Peyer's patch (tissue), 4 donors: ENCODE results near the gene TMEM45B. TPM values are rescaled to one million over a fixed set of nuclear protein-coding genes. Genes with fewer than 3 reads are reported as not detected.
A peak's percentile ranks its signal among the peaks of the same experiment; 100 is the strongest.
"Not testable (repeated sequence)": the region's sequence is repeated elsewhere in the genome, so short reads cannot be mapped to it uniquely, and the experiment has no call there.

Source experiments
- DNase-seq, 3 donors: peaks; one replicate each; pipeline ENCODE4 v3.0.0-alpha.2; 2017 to 2019
- H3K27ac ChIP-seq, 4 donors: fragments of 200-600 bp; sonication (generic); one replicate each; pipeline ENCODE4 v1.5.1; 2016 to 2019
- H3K27me3 ChIP-seq, 2 donors: fragments of 200-600 bp; sonication (generic); one replicate each; pipeline ENCODE4 v1.5.1; 2019
- H3K36me3 ChIP-seq, 3 donors: fragments of 200-600 bp; sonication (generic); one replicate each; pipeline ENCODE4 v1.5.1; 2016 to 2019
- H3K4me1 ChIP-seq, 4 donors: fragments of 200-600 bp; sonication (generic); one replicate each; pipeline ENCODE4 v1.5.1; 2016 to 2019
- H3K4me3 ChIP-seq, 4 donors: fragments of 200-600 bp; sonication (generic); 1 replicate in 3 of 4; 2 replicates in 1 of 4; pipeline ENCODE4 v1.5.1; 2016 to 2019; ENCODE audit warnings: mild to moderate bottlenecking in 1 of 4
- H3K9me3 ChIP-seq, 4 donors: fragments of 200-600 bp; sonication (generic); one replicate each; pipeline ENCODE4 v1.5.1; 2016 to 2019; ENCODE audit warnings: mild to moderate bottlenecking in 1 of 4
- POLR2A ChIP-seq, 2 donors: fragments of 450-650 bp; IDR thresholded peaks; one replicate each; pipeline ENCODE4 v1.5.1; 2017; ENCODE audit warnings: antibody characterized with exemption in 2 of 2, mild to moderate bottlenecking in 2 of 2, moderate library complexity in 2 of 2
- total RNA-seq, 4 donors: library from RNA; depleted of rRNA; stranded (reverse); fragments of >200 nt; gene quantifications; one replicate each; pipeline ENCODE4 v1.1.0, GENCODE V29; 2016
- TF ChIP-seq, protein P1 (sequence below), 6 experiments: fragments of 450-650 bp in 4 of 6; fragments of 200-600 bp in 2 of 6; sonication (generic) in 1 of 6; IDR thresholded peaks; one replicate each; pipeline ENCODE4 v1.5.1; 2017 to 2019; ENCODE audit warnings: antibody characterized with exemption in 6 of 6, mild to moderate bottlenecking in 3 of 6, moderate library complexity in 1 of 6

Gene TMEM45B
- total RNA-seq, 4 donors from 2014 or later, result 1.7 to 318 (median 244) TPM

DNA sequence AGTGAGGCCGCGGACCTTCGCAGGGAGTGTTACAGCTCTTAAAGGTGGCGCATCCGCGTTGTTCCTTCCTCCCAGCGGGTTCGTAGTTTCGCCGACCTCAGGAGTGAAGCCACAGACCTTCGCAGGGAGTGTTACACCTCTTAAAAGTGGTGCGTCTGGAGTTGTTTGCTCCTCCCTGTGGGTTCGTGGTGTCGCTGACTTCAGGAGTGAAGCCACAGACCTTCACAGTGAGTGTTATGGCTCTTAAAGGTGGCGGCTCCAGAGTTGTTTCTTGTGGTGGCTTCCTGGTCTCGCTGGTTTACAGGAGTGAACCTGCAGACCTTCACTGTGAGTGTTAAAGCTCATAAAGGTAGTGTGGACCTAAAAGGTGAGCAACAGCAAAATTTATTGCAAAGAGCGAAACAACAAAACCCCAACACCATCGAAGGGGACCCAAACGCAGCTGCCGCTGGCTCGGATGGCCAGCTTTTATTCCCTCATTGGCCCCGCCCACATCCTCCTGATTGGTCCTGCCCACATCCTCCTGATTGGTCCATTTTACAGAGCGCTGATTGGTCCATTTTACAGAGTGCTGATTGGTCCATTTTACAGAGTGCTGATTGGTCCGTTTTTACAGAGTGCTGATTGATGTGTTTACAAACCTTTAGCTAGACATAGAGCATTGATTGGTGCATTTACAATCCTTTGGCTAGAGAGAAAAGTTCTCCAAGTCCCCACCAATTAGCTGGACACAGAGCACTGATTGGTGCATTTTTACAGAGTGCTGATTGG, 1.2 kb upstream of the TMEM45B start:
- no peaks in the 10 kb centered on the region for H3K9me3 ChIP-seq
- no peaks in the 10 kb centered on the region for H3K27me3 ChIP-seq
- TF ChIP-seq, protein P1, sequence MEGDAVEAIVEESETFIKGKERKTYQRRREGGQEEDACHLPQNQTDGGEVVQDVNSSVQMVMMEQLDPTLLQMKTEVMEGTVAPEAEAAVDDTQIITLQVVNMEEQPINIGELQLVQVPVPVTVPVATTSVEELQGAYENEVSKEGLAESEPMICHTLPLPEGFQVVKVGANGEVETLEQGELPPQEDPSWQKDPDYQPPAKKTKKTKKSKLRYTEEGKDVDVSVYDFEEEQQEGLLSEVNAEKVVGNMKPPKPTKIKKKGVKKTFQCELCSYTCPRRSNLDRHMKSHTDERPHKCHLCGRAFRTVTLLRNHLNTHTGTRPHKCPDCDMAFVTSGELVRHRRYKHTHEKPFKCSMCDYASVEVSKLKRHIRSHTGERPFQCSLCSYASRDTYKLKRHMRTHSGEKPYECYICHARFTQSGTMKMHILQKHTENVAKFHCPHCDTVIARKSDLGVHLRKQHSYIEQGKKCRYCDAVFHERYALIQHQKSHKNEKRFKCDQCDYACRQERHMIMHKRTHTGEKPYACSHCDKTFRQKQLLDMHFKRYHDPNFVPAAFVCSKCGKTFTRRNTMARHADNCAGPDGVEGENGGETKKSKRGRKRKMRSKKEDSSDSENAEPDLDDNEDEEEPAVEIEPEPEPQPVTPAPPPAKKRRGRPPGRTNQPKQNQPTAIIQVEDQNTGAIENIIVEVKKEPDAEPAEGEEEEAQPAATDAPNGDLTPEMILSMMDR (IDR thresholded peaks at IDR 0.05), result no peak
- no peak for TF ChIP-seq POLR2A (IDR thresholded peaks at IDR 0.05)
- H3K4me1 ChIP-seq, result no peaks in the 10 kb centered on the region
- peaks cover 0 to 2% (median 0%) of the 10 kb centered on the region in 3 donors for H3K36me3 ChIP-seq
- peak in 1 of 3 donors; percentile 40 for DNase-seq
- H3K4me3 ChIP-seq, result no peak overlapping the region
- H3K27ac ChIP-seq, result no peak overlapping the region

DNA sequence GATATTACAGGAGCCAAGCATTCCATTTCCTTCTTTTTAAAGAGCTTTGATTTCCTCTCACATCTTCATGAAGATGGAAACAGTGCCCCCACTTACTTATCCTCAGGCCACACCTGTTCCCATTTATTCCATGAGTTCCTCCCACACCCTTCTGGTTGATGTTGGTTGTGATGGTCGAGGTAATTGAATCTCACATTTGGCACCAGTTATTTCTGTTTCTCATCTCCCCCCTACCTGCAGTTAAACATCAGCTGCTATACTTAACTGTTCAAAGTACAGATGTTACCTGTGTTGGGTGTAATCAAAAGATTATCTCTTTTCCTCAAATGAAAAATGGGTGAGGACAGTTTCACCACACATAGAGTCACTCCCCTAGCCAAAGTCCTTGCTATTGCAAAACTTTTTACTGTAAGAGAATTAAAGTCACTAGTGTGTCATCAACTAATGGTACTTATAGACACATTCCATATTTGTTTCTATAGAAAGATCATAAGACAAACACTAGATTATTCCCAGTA, 1.9 kb downstream of the TMEM45B start:
- Histone ChIP-seq H3K4me3 (peak overlapping the region in 2 of 4 donors; percentile 74 to 85), H3K9me3 (no peaks in the 10 kb centered on the region), H3K36me3 (peaks cover 0 to 7% (median 0%) of the 10 kb centered on the region in 3 donors), H3K27ac (peak overlapping the region in 3 of 4 donors; percentile 92 to 98 (median 93)), H3K27me3 (no peaks in the 10 kb centered on the region), H3K4me1 (no peaks in the 10 kb centered on the region)
- TF ChIP-seq, protein P1 (IDR thresholded peaks at IDR 0.05), result peak in 1 of 6 experiments; percentile 29
- peak in 1 of 2 donors; percentile 52 for TF ChIP-seq POLR2A (IDR thresholded peaks at IDR 0.05)
- DNase-seq, result no peak

DNA sequence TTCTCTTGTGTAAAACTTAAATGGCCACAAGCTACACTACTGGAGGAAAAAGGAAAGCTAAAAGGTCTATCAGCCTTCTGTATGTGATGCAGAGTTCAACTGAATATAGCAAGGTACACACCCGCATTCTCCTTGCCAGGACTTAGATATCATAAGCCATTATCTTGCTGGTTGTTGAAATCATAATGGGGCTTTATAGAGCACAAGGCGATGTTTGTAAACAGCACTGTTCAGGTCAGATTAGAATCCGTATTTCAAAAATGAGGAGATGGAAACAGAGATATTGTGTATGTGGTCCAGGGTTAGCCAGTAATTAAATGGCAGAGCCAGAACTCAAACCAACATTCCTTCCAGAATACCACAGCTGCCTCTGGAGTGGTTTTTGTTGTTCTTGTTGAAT, 2.6 kb downstream of the TMEM45B start:
- H3K4me1 ChIP-seq, H3K9me3 ChIP-seq, H3K27me3 ChIP-seq, DNase-seq, H3K36me3 ChIP-seq: not testable (repeated sequence)
- Histone ChIP-seq H3K4me3 (peak overlapping the region in 2 of 4 donors; percentile 33 to 39), H3K27ac (peak overlapping the region in 2 of 4 donors; percentile 57 to 98)

DNA sequence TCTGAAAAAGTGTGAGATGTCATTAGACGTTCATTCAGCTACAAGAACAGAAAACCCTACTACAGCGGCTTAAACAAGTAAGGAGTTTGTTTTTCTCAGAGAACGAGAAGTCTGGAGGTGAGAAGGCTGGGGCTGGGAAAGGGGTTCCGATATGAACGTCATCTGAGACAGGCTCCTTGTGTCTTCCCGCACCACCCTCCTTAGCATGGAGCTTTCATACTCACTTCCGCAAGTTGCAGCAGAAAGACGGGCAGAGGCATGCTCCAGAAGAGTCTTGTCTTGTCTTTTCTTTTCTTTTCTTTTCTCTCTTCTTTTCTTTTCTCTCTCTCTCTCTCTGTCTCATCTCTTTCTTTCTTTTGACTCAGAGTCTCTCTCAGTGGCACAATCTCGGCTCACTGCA, 3.6 kb downstream of the TMEM45B start:
- Histone ChIP-seq H3K27ac (peak overlapping the region in 1 of 4 donors; percentile 98), H3K36me3 (peaks cover 0 to 7% (median 0%) of the 10 kb centered on the region in 3 donors), H3K4me1 (no peaks in the 10 kb centered on the region), H3K27me3 (no peaks in the 10 kb centered on the region), H3K4me3 (peak overlapping the region in 2 of 4 donors; percentile 33 to 39), H3K9me3 (no peaks in the 10 kb centered on the region)
- TF ChIP-seq, protein P1 (IDR thresholded peaks at IDR 0.05), result no peak
- no peak for TF ChIP-seq POLR2A (IDR thresholded peaks at IDR 0.05)
- no peak for DNase-seq

DNA sequence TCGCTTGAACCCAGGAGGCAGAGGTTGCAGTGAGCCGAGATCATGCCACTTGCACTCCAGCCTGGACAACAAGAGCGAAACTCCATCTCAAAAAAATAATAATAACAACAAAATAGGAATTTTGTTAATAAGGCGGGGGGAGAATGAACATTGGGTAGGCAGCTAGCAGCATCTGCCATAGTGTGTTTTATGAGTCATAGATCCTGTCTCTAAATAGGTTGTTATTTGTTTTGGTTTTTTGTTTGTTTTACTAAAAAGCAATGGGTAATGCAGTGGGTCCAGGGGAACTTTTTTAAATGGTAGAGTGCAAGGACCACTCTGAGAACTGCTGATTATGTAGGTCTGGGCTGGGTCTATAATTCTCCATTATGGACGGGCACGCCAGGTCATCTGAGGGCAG, 4.6 kb downstream of the TMEM45B start:
- H3K4me1 ChIP-seq, H3K27ac ChIP-seq, H3K36me3 ChIP-seq, DNase-seq, H3K4me3 ChIP-seq, H3K27me3 ChIP-seq, H3K9me3 ChIP-seq: not testable (repeated sequence)

DNA sequence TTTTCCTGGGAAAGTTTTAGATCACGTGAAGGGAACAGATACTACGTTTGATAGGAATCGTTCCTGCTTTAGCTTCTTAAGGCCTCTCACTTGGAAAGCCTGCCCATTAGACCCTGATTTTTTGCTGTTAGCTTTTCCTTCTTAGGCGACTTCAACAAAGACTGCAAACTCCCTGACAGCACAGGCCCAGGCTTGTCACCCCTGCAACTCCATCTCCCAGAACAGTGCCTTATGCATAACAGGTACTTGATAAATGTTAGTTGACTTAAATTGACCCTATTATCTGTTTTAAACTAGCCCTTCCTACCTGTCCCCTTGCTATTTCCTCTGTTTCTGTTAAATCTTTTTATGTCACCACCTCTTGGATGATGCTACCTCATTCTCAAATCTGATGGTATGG, 7.6 kb downstream of the TMEM45B start:
- not testable (repeated sequence) for H3K36me3 ChIP-seq, H3K9me3 ChIP-seq, H3K4me1 ChIP-seq, H3K27me3 ChIP-seq, DNase-seq, H3K27ac ChIP-seq, H3K4me3 ChIP-seq

DNA sequence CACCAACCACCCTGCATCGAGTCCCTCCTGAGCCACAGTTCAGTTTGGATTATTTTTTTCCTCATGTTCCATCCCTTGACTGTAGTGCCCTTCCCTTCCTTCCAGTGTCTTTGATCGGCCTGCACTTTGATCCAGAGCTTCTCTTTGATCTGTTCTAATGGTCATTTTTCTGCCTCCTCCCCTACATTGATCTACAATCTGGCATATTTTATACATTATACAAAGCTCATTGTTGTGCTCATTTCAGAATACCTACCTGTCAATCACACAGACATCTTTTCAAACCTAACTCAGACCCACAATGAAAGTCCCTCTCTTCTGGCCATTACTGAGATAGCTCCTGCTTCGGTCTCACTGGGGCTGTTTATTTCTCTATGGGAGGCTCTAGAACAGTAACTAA, 8.2 kb downstream of the TMEM45B start:
- H3K4me1 ChIP-seq, H3K27me3 ChIP-seq, DNase-seq, H3K27ac ChIP-seq, H3K9me3 ChIP-seq, H3K4me3 ChIP-seq, H3K36me3 ChIP-seq: not testable (repeated sequence)
